HG02852 (cell line): Measurements from ENCODE around the gene BACE2.

Source experiments
- ATAC-seq: cut with Tn5 transposase; IDR thresholded peaks from one replicate; pipeline ENCODE4 v1.9.1; 2021; ENCODE audit warnings: mild to moderate bottlenecking, moderate library complexity; ENCODE audit not compliant: unreplicated experiment

Gene BACE2

GRCh38 chr21:41167348-41168342 lies at the start of gene BACE2:
BACE2 (plus strand) TSS chr21:41168160; CDS start chr21:41168264, 104 bp downstream.
- no peak for ATAC-seq

- no peak for ATAC-seq
These were observed 48.1 kb upstream of the BACE2 start for GRCh38 chr21:41119901-41120300.

GRCh38 chr21:41120997-41121396 lies 47.0 kb upstream of the BACE2 start:
- ATAC-seq, result no peak

GRCh38 chr21:41121785-41122415 lies 46.1 kb upstream of the BACE2 start:
- ATAC-seq, result no peak

- ATAC-seq, result no peak
These were observed 43.2 kb upstream of the BACE2 start for GRCh38 chr21:41124641-41125201.

GRCh38 chr21:41128981-41129380 lies 39.0 kb upstream of the BACE2 start:
- ATAC-seq, result no peak

GRCh38 chr21:41130883-41131282 lies 37.1 kb upstream of the BACE2 start:
- no peak for ATAC-seq

- no peak for ATAC-seq
These were observed 34.0 kb upstream of the BACE2 start for GRCh38 chr21:41133874-41134522.

GRCh38 chr21:41135746-41136145 lies 32.2 kb upstream of the BACE2 start:
- no peak for ATAC-seq

- ATAC-seq, result no peak
These were observed 31.7 kb upstream of the BACE2 start for GRCh38 chr21:41136286-41136685.

GRCh38 chr21:41137401-41137800 lies 30.6 kb upstream of the BACE2 start:
- ATAC-seq, result no peak

GRCh38 chr21:41137889-41138288 lies 30.1 kb upstream of the BACE2 start:
- no peak for ATAC-seq

GRCh38 chr21:41138711-41139110 lies 29.2 kb upstream of the BACE2 start:
- ATAC-seq, result no peak

- ATAC-seq, result no peak
These were observed 28.7 kb upstream of the BACE2 start for GRCh38 chr21:41139275-41139674.

GRCh38 chr21:41139951-41140350 lies 28.0 kb upstream of the BACE2 start:
- no peak for ATAC-seq

GRCh38 chr21:41141031-41141457 lies 26.9 kb upstream of the BACE2 start:
- ATAC-seq, result no peak

- no peak for ATAC-seq
These were observed 25.7 kb upstream of the BACE2 start for GRCh38 chr21:41142051-41142795.

GRCh38 chr21:41143596-41144325 lies 24.2 kb upstream of the BACE2 start:
- ATAC-seq, result no peak

- ATAC-seq, result no peak
These were observed 20.6 kb upstream of the BACE2 start for GRCh38 chr21:41147096-41147978.
